ENCODE data around the gene DGKA. TPM values are rescaled to one million over a fixed set of nuclear protein-coding genes. Genes with fewer than 3 reads are reported as not detected.

Gene DGKA
- total and polyA plus RNA-seq, 2 of the 4 experiments (the other 2 are of a cell fraction), result 71.9 to 75.1 TPM

GRCh38 chr12:55972911-55973598, 42.1 kb downstream of the DGKA start:
- Histone ChIP-seq H3K79me1 (ENCODE audit: low read depth in 1 of 2, low read length in 2 of 2) (peaks cover 12 to 67% of the 10 kb centered on the region in 2 experiments; a peak in 3 of 4 replicates), H3K4me1 (ENCODE audit: control insufficient read depth, insufficient read depth, low read length) (peaks cover 5% of the 10 kb centered on the region), H2AK9ac (replicated peaks; ENCODE audit: low read depth, low read length, poor library complexity) (peak overlapping the region; percentile 86), H3K27ac (ENCODE audit: insufficient read depth, low read length) (peak overlapping the region; percentile 60), H3K18ac (ENCODE audit: low read depth, low read length) (peak overlapping the region; percentile 58), H2BK120ac (ENCODE audit: low read depth, low read length) (peak overlapping the region; percentile 84), H4K91ac (ENCODE audit: insufficient read depth, low read depth, low read length) (peak overlapping the region; percentile 88), H3K9ac (ENCODE audit: low read depth, low read length) (peak overlapping the region; percentile 85), H3K4me2 (ENCODE audit: low read depth, low read length) (peak overlapping the region; percentile 91), H3K14ac (replicated peaks; ENCODE audit: low read depth, low read length) (peak overlapping the region; percentile 81), H3K36me3 (ENCODE audit: control insufficient read depth, insufficient read depth, low read length) (peaks cover 5% of the 10 kb centered on the region), H4K5ac (ENCODE audit: low read depth, low read length) (peak overlapping the region; percentile 58), H3K23ac (ENCODE audit: low read depth, low read length) (peak overlapping the region; percentile 97), H3K4ac (ENCODE audit: low read depth, low read length) (peak overlapping the region; percentile 97), H3K27me3 (ENCODE audit: control insufficient read depth, insufficient read depth, low read length) (no peaks in the 10 kb centered on the region), H2BK5ac (ENCODE audit: low read depth, low read length, poor library complexity, severe bottlenecking) (peak overlapping the region; percentile 98), H2AK5ac (ENCODE audit: low read depth, low read length) (peak overlapping the region; percentile 100), H3K9me3 (ENCODE audit: control insufficient read depth, insufficient read depth, low read length) (no peaks in the 10 kb centered on the region), H3K4me3 (ENCODE audit: insufficient read depth, low read depth, low read length) (peak overlapping the region; percentile 61), H4K8ac (ENCODE audit: low read depth in 2 of 2, low read length in 2 of 2) (peak overlapping the region; percentile 74 to 98), H2BK15ac (ENCODE audit: low read depth, low read length) (peak overlapping the region; percentile 99; the same call in 2 of the 3 replicates), H3K9me1 (ENCODE audit: insufficient read depth, low read length) (peaks cover 6% of the 10 kb centered on the region; the same call in 1 of the 2 replicates), H3K56ac (ENCODE audit: extremely low read depth, insufficient read depth, low read length) (peak overlapping the region; percentile 71), H4K20me1 (ENCODE audit: insufficient read depth, low read length) (peaks cover 11% of the 10 kb centered on the region; the same call in 1 of the 2 replicates), H2BK20ac (ENCODE audit: low read depth, low read length) (peak overlapping the region; percentile 2; the same call in 1 of the 2 replicates), H2AFZ (replicated peaks; ENCODE audit: low read length, poor library complexity) (peak overlapping the region; percentile 69)
- no peak for ATAC-seq (ENCODE audit: low read depth)
- CTCF ChIA-PET, result interaction anchor here (0.6 kb wide), 1 partner anchor 57 kb away, joined by 3 read pairs; no protein-coding TSS in a partner anchor
- dilution Hi-C loops (cut with HindIII; ENCODE audit: low sequenced_read_pairs, unreplicated experiment), result no loop called here
- peak; percentile 24; the same call in 1 of the 2 replicates for TF ChIP-seq CEBPB (IDR thresholded peaks at IDR 0.05; ENCODE audit: low read depth, low read length)
- TF ChIP-seq FOS (IDR thresholded peaks at IDR 0.05; ENCODE audit: low read depth, low read length), result no peak
- TF ChIP-seq POLR2A (IDR thresholded peaks at IDR 0.05; ENCODE audit: low read depth, low read length), result peak; percentile 84; the same call in 1 of the 2 replicates
- TF ChIP-seq CTCF (conservative IDR thresholded peaks at IDR 0.05; ENCODE audit: low read depth, low read length), result no peak
- 0 out of 2 replicates have a peak, but pooled peaks have one; percentile 44 for TF ChIP-seq CHD1 (IDR thresholded peaks at IDR 0.05; ENCODE audit: low read depth, low read length)
- 0 out of 2 replicates have a peak, but pooled peaks have one; percentile 35 for TF ChIP-seq MAZ (IDR thresholded peaks at IDR 0.05; ENCODE audit: borderline replicate concordance, low read depth, low read length)
- POLR2A ChIA-PET (ENCODE audit: unreplicated experiment), result interaction anchor here (1.0 to 1.2 kb wide), 2 partner anchors 9 to 71 kb away, joined by 4 to 13 read pairs; no protein-coding TSS in a partner anchor
- peak; percentile 53 for DNase-seq
- BruUV-seq (replicated peaks), result TSS peak; percentile 66
- 3% methylated on average over 5 of the region's 18 CpGs; no CpG with 5 or more reads in 1 of the 2 experiments for WGBS, 2 experiments (ENCODE audit: extremely low coverage in 2 of 2, insufficient read length in 1 of 2)
- in situ Hi-C loops (cut with MboI; ENCODE audit: low sequenced_read_pairs), result no loop called here
- intact Hi-C loops (cut with micrococcal nuclease), result loop anchor here (1.0 kb wide), 1 partner anchor 235 kb away; no protein-coding TSS in a partner anchor

Data from IMR-90 (cell line).